ENCODE measurements around the gene DNAH2.

Gene DNAH2

DNA sequence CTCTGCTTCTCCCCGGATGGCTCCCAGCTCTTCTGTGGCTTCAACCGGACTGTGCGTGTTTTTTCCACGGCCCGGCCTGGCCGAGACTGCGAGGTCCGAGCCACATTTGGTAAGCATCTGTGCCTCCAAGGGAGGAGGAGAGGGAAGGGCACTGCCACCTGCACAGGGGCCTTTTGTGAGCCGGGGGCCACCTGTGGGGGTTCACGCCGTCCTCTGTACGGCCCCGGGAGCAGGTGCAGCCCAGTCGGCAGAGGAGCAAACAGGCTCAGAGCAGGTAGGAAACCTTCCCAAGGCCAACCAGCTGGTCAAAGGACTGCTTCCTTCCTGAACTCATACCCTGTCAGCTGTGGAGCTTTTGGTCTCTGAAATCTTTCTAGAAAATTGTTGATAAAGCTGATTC lies 15.9 kb upstream of the DNAH2 start:
- Histone ChIP-seq H3K27me3 (replicated peaks; ENCODE audit: insufficient read depth, low read length) (peaks cover 27% of the 10 kb centered on the region), H2AFZ (ENCODE audit: low read length) (no peak overlapping the region), H3K4me1 (ENCODE audit: low read length) (no peaks in the 10 kb centered on the region), H3K27ac (ENCODE audit: low read length) (no peak overlapping the region), H3K4me3 (ENCODE audit: low read length) (no peak overlapping the region), H3K4me2 (ENCODE audit: low read depth, low read length) (no peak overlapping the region), H3K9me2 (replicated peaks; ENCODE audit: insufficient read depth, low read length) (no peaks in the 10 kb centered on the region), H3K9me3 (replicated peaks; ENCODE audit: insufficient read depth, low read length) (no peaks in the 10 kb centered on the region), H3F3A (ENCODE audit: insufficient read depth, low read length) (no peaks in the 10 kb centered on the region), H3K79me2 (ENCODE audit: low read length) (no peaks in the 10 kb centered on the region), H3K9ac (ENCODE audit: low read length) (no peak overlapping the region), H4K20me1 (ENCODE audit: insufficient read depth, low read length) (no peaks in the 10 kb centered on the region), H3K36me3 (replicated peaks; ENCODE audit: insufficient read depth, low read length) (no peaks in the 10 kb centered on the region)
- DNase-seq: no peak
- no peak for TF ChIP-seq CTCF (IDR thresholded peaks at IDR 0.05; ENCODE audit: low read length)
- TF ChIP-seq EZH2phosphoT487 (IDR thresholded peaks at IDR 0.05; ENCODE audit: low read length): no peak
- TF ChIP-seq EZH2 (optimal IDR thresholded peaks at IDR 0.05; ENCODE audit: low read depth, low read length): no peak

- H3K27me3 ChIP-seq (replicated peaks; ENCODE audit: insufficient read depth, low read length): peaks cover 38% of the 10 kb centered on the region
- H3K9ac ChIP-seq (ENCODE audit: low read length): no peak overlapping the region
- DNase-seq: no peak
- H3K4me2 ChIP-seq (ENCODE audit: low read depth, low read length): no peak overlapping the region
- H3K4me1 ChIP-seq (ENCODE audit: low read length): no peaks in the 10 kb centered on the region
- no peaks in the 10 kb centered on the region for H3K79me2 ChIP-seq (ENCODE audit: low read length)
- TF ChIP-seq EZH2 (optimal IDR thresholded peaks at IDR 0.05; ENCODE audit: low read depth, low read length): no peak
- no peak for TF ChIP-seq EZH2phosphoT487 (IDR thresholded peaks at IDR 0.05; ENCODE audit: low read length)
- H3K9me3 ChIP-seq (replicated peaks; ENCODE audit: insufficient read depth, low read length): no peaks in the 10 kb centered on the region
- H4K20me1 ChIP-seq (ENCODE audit: insufficient read depth, low read length): no peaks in the 10 kb centered on the region
- H3K36me3 ChIP-seq (replicated peaks; ENCODE audit: insufficient read depth, low read length): no peaks in the 10 kb centered on the region
- H2AFZ ChIP-seq (ENCODE audit: low read length): no peak overlapping the region
- H3K9me2 ChIP-seq (replicated peaks; ENCODE audit: insufficient read depth, low read length): no peaks in the 10 kb centered on the region
- H3K27ac ChIP-seq (ENCODE audit: low read length): no peak overlapping the region
- no peaks in the 10 kb centered on the region for H3F3A ChIP-seq (ENCODE audit: insufficient read depth, low read length)
- no peak overlapping the region for H3K4me3 ChIP-seq (ENCODE audit: low read length)
Observed at GRCh38 chr17:7702776-7703175, 14.8 kb upstream of the DNAH2 start.

- no peaks in the 10 kb centered on the region for H3K36me3 ChIP-seq (replicated peaks; ENCODE audit: insufficient read depth, low read length)
- H3K79me2 ChIP-seq (ENCODE audit: low read length): no peaks in the 10 kb centered on the region
- H3K27ac ChIP-seq (ENCODE audit: low read length): no peak overlapping the region
- no peak overlapping the region for H3K9ac ChIP-seq (ENCODE audit: low read length)
- no peak overlapping the region for H3K4me2 ChIP-seq (ENCODE audit: low read depth, low read length)
- H2AFZ ChIP-seq (ENCODE audit: low read length): no peak overlapping the region
- no peaks in the 10 kb centered on the region for H4K20me1 ChIP-seq (ENCODE audit: insufficient read depth, low read length)
- no peak for DNase-seq
- no peaks in the 10 kb centered on the region for H3K9me3 ChIP-seq (replicated peaks; ENCODE audit: insufficient read depth, low read length)
- H3F3A ChIP-seq (ENCODE audit: insufficient read depth, low read length): no peaks in the 10 kb centered on the region
- H3K9me2 ChIP-seq (replicated peaks; ENCODE audit: insufficient read depth, low read length): no peaks in the 10 kb centered on the region
- H3K4me1 ChIP-seq (ENCODE audit: low read length): no peaks in the 10 kb centered on the region
- no peak for TF ChIP-seq EZH2phosphoT487 (IDR thresholded peaks at IDR 0.05; ENCODE audit: low read length)
- H3K4me3 ChIP-seq (ENCODE audit: low read length): no peak overlapping the region
- H3K27me3 ChIP-seq (replicated peaks; ENCODE audit: insufficient read depth, low read length): peaks cover 47% of the 10 kb centered on the region
Observed at GRCh38 chr17:7703584-7704479, 13.7 kb upstream of the DNAH2 start.

DNA sequence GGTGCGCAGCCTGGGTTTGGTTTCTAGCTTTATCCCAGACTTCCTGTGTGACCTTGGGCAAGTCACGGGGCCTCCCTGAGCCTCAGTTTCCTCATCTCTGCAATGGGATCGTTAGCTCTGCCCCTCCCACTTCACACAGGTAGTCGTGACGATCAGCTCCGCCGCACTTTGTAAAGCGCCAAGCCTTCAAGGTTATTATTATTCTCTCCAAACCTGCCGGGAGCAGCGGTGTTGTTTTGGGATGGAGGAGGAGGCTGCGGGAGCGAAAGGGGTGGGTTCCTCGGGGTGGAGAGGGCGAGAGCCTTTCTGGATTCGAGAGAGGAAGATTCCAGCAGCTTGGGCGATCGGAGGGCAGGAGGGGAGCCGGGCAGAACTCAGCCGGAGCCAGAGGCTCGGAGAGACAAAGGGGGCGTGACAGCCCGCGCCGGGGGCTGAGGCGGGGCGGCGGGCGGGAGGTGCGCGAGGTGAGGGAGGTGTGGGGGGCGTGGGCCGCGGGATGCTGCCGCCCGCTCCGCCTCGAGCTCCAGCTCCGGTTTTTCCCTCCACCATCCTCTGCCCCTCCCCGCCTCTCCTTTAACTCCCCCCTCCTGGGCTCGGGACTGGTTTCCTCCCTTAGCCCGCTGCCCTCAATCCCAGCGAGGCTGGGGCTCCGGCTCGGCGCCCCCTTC lies 12.8 kb upstream of the DNAH2 start, which contains the start of gene EFNB3:
Gene EFNB3 (plus strand): TSS at position 602 of the 668 bp plus-strand sequence. CDS start 397 bp downstream, outside the sequence.
- Histone ChIP-seq H3K9me3 (replicated peaks; ENCODE audit: insufficient read depth, low read length) (no peaks in the 10 kb centered on the region), H2AFZ (ENCODE audit: low read length) (no peak within 1 kb of the TSS), H3K4me1 (ENCODE audit: low read length) (no peaks in the 10 kb centered on the region), H3K36me3 (replicated peaks; ENCODE audit: insufficient read depth, low read length) (no peaks in the 10 kb centered on the region), H3K4me2 (ENCODE audit: low read depth, low read length) (no peak within 1 kb of the TSS), H3K9me2 (replicated peaks; ENCODE audit: insufficient read depth, low read length) (no peaks in the 10 kb centered on the region), H3K9ac (ENCODE audit: low read length) (no peak within 1 kb of the TSS), H3K4me3 (ENCODE audit: low read length) (no peak within 1 kb of the TSS), H3F3A (ENCODE audit: insufficient read depth, low read length) (no peaks in the 10 kb centered on the region), H3K79me2 (ENCODE audit: low read length) (no peaks in the 10 kb centered on the region), H4K20me1 (ENCODE audit: insufficient read depth, low read length) (no peaks in the 10 kb centered on the region), H3K27me3 (replicated peaks; ENCODE audit: insufficient read depth, low read length) (peaks cover 56% of the 10 kb centered on the region), H3K27ac (ENCODE audit: low read length) (no peak within 1 kb of the TSS)
- no peak for DNase-seq
- no peak for TF ChIP-seq EZH2phosphoT487 (IDR thresholded peaks at IDR 0.05; ENCODE audit: low read length)
- TF ChIP-seq EZH2 (optimal IDR thresholded peaks at IDR 0.05; ENCODE audit: low read depth, low read length): no peak
- no peak for TF ChIP-seq CTCF (IDR thresholded peaks at IDR 0.05; ENCODE audit: low read length)

All from MM.1S (cell line).